ENCODE data around the gene SAT1. TPM values are rescaled to one million over a fixed set of nuclear protein-coding genes. Genes with fewer than 3 reads are reported as not detected.
"Not testable (repeated sequence)": the region's sequence is repeated elsewhere in the genome, so short reads cannot be mapped to it uniquely, and the experiment has no call there.

SAT1 gene
- total and polyA plus RNA-seq, 4 donors, result 201 to 434 (median 409) TPM

DNA sequence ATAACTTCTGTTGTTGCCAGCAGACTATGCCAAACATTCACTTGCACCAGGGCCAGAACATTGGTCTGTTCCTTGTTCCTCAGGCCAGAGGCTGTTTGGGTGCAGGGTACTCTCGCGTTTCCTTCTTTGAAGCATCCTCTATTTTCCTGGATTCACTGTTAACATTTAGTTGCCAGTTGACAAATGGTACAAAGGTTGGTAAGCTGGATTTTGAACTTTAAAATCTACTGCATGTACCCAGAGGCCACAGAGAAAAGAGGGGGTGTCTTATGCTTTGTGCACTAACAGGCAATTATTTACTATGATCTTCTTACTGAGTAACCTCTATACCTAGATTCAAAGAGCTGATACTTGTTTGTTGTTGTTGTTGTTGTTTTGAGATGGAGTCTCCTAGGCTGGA lies 12.8 kb upstream of the SAT1 start:
- Histone ChIP-seq H3K36me3 (ENCODE audit: control insufficient read depth, insufficient read depth, low read length) (no peaks in the 10 kb centered on the region), H3K4me1 (ENCODE audit: control insufficient read depth, insufficient read depth, low read length) (no peaks in the 10 kb centered on the region), H3K27ac (ENCODE audit: low read depth, low read length) (no peak overlapping the region), H3K4me3 (ENCODE audit: low read depth, low read length) (no peak overlapping the region), H3K27me3 (ENCODE audit: control insufficient read depth, insufficient read depth, low read length) (no peaks in the 10 kb centered on the region), H3K9me3 (ENCODE audit: control insufficient read depth, insufficient read depth, low read length) (no peaks in the 10 kb centered on the region)
- no CpG with 5 or more reads among the region's 2 CpGs for WGBS (ENCODE audit: insufficient coverage)
- no peak for DNase-seq (ENCODE audit: low read depth in 4 of 6, low spot score in 6 of 6)

DNA sequence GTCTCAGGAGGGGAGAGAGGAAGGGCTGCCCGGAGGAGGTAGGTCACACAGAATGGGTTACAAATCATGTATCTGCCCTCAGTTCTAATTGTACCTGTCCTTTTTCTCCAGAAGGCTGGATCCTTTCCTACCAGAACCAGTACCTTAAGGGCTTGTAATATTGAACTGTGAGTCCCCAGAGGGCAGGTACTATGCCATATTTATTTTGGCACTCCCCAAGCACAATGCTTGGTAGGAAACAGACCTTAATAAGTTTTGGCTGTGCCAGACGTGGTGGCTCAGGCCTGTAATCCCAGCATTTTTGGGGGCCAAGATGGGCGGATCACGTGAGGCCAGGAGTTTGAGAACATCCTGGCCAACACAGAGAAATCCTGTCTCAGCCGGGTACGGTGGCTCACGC lies 11.9 kb upstream of the SAT1 start:
- 82% methylated on average over 6 of the region's 7 CpGs for WGBS (ENCODE audit: insufficient coverage)
- H3K9me3 ChIP-seq (ENCODE audit: control insufficient read depth, insufficient read depth, low read length); H3K27ac ChIP-seq (ENCODE audit: low read depth, low read length); H3K4me1 ChIP-seq (ENCODE audit: control insufficient read depth, insufficient read depth, low read length); H3K36me3 ChIP-seq (ENCODE audit: control insufficient read depth, insufficient read depth, low read length); DNase-seq (ENCODE audit: low read depth in 4 of 6, low spot score in 6 of 6); H3K4me3 ChIP-seq (ENCODE audit: low read depth, low read length); H3K27me3 ChIP-seq (ENCODE audit: control insufficient read depth, insufficient read depth, low read length): not testable (repeated sequence)

GRCh38 chrX:23773601-23774175 lies 9.3 kb upstream of the SAT1 start:
- WGBS (ENCODE audit: insufficient coverage), result no CpG with 5 or more reads among the region's 3 CpGs
- H3K27ac ChIP-seq (ENCODE audit: low read depth, low read length), result no peak overlapping the region

DNA sequence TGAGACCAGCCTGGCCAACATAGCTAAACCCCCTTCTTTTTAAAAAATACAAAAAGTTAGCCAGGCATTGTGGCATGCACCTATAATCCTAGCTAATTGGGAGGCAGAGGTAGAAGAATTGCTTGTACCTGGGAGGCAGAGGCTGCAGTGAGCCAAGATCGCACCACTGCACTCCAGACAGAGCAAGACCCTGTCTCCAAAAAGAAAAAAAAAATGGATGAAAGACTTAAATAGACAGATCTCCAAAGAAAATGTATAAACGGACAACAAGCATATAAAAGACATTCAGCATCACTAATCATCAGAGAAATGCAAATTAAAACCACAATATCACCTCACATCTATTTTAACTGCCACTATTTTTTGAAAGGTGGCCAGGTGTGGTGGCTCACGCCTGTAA lies 6.6 kb upstream of the SAT1 start:
- no peaks in the 10 kb centered on the region for H3K4me1 ChIP-seq (ENCODE audit: control insufficient read depth, insufficient read depth, low read length)
- no peaks in the 10 kb centered on the region for H3K36me3 ChIP-seq (ENCODE audit: control insufficient read depth, insufficient read depth, low read length)
- no peak overlapping the region for H3K4me3 ChIP-seq (ENCODE audit: low read depth, low read length)
- no CpG with 5 or more reads among the region's 3 CpGs for WGBS (ENCODE audit: insufficient coverage)
- H3K9me3 ChIP-seq (ENCODE audit: control insufficient read depth, insufficient read depth, low read length), result no peaks in the 10 kb centered on the region
- DNase-seq (ENCODE audit: low read depth in 4 of 6, low spot score in 6 of 6), result no peak
- H3K27me3 ChIP-seq (ENCODE audit: control insufficient read depth, insufficient read depth, low read length), result no peaks in the 10 kb centered on the region
- H3K27ac ChIP-seq (ENCODE audit: low read depth, low read length), result no peak overlapping the region

More at GRCh38 chrX:23773601-23774175, 9.3 kb upstream of the SAT1 start:
- Histone ChIP-seq H3K36me3 (ENCODE audit: control insufficient read depth, insufficient read depth, low read length) (no peaks in the 10 kb centered on the region), H3K9me3 (ENCODE audit: control insufficient read depth, insufficient read depth, low read length) (no peaks in the 10 kb centered on the region), H3K4me3 (ENCODE audit: low read depth, low read length) (no peak overlapping the region), H3K27me3 (ENCODE audit: control insufficient read depth, insufficient read depth, low read length) (no peaks in the 10 kb centered on the region), H3K4me1 (ENCODE audit: control insufficient read depth, insufficient read depth, low read length) (no peaks in the 10 kb centered on the region)
- no peak for DNase-seq (ENCODE audit: low read depth in 4 of 6, low spot score in 6 of 6)

DNA sequence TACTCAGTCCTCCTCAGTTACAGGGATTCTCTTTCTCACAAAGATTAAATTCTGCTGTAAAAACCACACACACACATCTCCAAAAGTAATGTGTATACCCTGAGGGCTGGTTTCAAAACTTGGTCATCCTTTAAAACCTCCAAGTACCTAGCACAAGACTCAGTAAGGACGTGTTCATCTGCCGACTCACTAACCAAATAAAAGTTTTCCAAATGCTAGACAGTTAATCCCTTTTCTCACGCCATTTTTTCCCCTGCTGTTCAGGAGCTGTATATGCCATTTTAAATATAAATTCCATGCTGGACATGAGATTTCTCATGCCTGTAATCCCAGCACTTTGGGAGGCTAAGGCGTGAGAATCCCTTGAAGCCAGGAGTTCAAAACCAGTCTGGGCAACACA lies 3.9 kb upstream of the SAT1 start:
- no peak overlapping the region for H3K27ac ChIP-seq (ENCODE audit: low read depth, low read length)

GRCh38 chrX:23782455-23782854 lies 518 bp upstream of the SAT1 start:
- Histone ChIP-seq H3K4me3 (ENCODE audit: low read depth, low read length) (peak overlapping the region; percentile 70), H3K27me3 (ENCODE audit: control insufficient read depth, insufficient read depth, low read length) (no peaks in the 10 kb centered on the region), H3K36me3 (ENCODE audit: control insufficient read depth, insufficient read depth, low read length) (no peaks in the 10 kb centered on the region), H3K9me3 (ENCODE audit: control insufficient read depth, insufficient read depth, low read length) (peaks cover 2% of the 10 kb centered on the region), H3K4me1 (ENCODE audit: control insufficient read depth, insufficient read depth, low read length) (no peaks in the 10 kb centered on the region), H3K27ac (ENCODE audit: low read depth, low read length) (no peak overlapping the region)
- 43% methylated on average over 1 of the region's 6 CpGs for WGBS (ENCODE audit: insufficient coverage)
- DNase-seq (ENCODE audit: low read depth in 4 of 6, low spot score in 6 of 6), result no peak

More for the DNA sequence above, 3.9 kb upstream of the SAT1 start:
- Histone ChIP-seq H3K4me3 (ENCODE audit: low read depth, low read length) (no peak overlapping the region), H3K9me3 (ENCODE audit: control insufficient read depth, insufficient read depth, low read length) (no peaks in the 10 kb centered on the region), H3K36me3 (ENCODE audit: control insufficient read depth, insufficient read depth, low read length) (no peaks in the 10 kb centered on the region), H3K27me3 (ENCODE audit: control insufficient read depth, insufficient read depth, low read length) (no peaks in the 10 kb centered on the region), H3K4me1 (ENCODE audit: control insufficient read depth, insufficient read depth, low read length) (no peaks in the 10 kb centered on the region)
- no peak for DNase-seq (ENCODE audit: low read depth in 4 of 6, low spot score in 6 of 6)
- WGBS (ENCODE audit: insufficient coverage), result 72% methylated on average over 3 of the region's 4 CpGs

DNA sequence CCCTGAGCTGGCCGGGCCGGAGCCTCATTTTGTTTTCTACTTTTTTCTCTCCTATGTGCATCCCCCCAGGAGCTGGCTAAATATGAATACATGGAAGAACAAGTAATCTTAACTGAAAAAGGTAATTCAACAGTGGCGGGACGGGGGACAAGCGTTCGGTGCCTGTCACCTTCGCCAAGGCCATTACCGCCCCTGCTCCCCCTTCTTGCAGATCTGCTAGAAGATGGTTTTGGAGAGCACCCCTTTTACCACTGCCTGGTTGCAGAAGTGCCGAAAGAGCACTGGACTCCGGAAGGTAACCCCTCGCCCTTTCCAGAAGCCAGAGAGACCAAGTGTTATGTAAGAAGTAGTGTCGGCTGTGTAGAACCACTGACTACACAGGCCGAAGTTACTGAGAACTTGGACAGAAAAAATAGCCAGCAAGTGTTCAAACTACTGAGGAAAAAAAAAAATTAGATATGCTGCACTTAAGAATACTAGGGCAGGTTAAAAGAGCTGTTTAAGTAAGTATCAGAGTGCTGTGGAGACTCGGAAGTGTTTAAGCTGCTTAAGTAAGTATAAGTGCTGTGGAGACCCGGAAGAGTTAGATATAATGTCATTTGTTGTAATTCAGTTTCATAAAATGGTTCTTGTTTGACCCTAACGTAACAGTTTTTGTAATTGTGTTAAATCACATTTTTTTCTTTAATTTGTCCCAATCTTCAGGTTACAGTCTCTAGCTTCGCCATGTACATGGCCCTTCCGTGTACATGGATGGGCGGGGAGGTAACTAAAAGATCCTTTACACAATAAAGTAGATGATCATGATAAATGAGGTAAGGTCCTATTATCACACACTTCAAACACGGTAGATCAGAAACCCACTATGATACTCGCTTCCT lies 856 bp downstream of the SAT1 start:
- H3K4me1 ChIP-seq (ENCODE audit: control insufficient read depth, insufficient read depth, low read length), result no peaks in the 10 kb centered on the region
- H3K4me3 ChIP-seq (ENCODE audit: low read depth, low read length), result peak overlapping the region; percentile 70
- no peaks in the 10 kb centered on the region for H3K36me3 ChIP-seq (ENCODE audit: control insufficient read depth, insufficient read depth, low read length)
- H3K9me3 ChIP-seq (ENCODE audit: control insufficient read depth, insufficient read depth, low read length), result peaks cover 2% of the 10 kb centered on the region
- H3K27me3 ChIP-seq (ENCODE audit: control insufficient read depth, insufficient read depth, low read length), result no peaks in the 10 kb centered on the region
- no peak for DNase-seq (ENCODE audit: low read depth in 4 of 6, low spot score in 6 of 6)
- H3K27ac ChIP-seq (ENCODE audit: low read depth, low read length), result peak overlapping the region; percentile 57
- 36% methylated on average over 9 of the region's 21 CpGs for WGBS (ENCODE audit: insufficient coverage)

- no peak for DNase-seq (ENCODE audit: low read depth in 4 of 6, low spot score in 6 of 6)
- Histone ChIP-seq H3K27me3 (ENCODE audit: control insufficient read depth, insufficient read depth, low read length) (no peaks in the 10 kb centered on the region), H3K9me3 (ENCODE audit: control insufficient read depth, insufficient read depth, low read length) (peaks cover 2% of the 10 kb centered on the region), H3K27ac (ENCODE audit: low read depth, low read length) (peak overlapping the region; percentile 57), H3K36me3 (ENCODE audit: control insufficient read depth, insufficient read depth, low read length) (no peaks in the 10 kb centered on the region), H3K4me1 (ENCODE audit: control insufficient read depth, insufficient read depth, low read length) (no peaks in the 10 kb centered on the region), H3K4me3 (ENCODE audit: low read depth, low read length) (peak overlapping the region; percentile 70)
- WGBS (ENCODE audit: insufficient coverage), result 69% methylated on average over 6 of the region's 8 CpGs
Observed at GRCh38 chrX:23784470-23785331, 1.7 kb downstream of the SAT1 start.

GRCh38 chrX:23785580-23785979 lies 2.6 kb downstream of the SAT1 start:
- Histone ChIP-seq H3K27ac (ENCODE audit: low read depth, low read length) (peak overlapping the region; percentile 1), H3K4me1 (ENCODE audit: control insufficient read depth, insufficient read depth, low read length) (no peaks in the 10 kb centered on the region), H3K27me3 (ENCODE audit: control insufficient read depth, insufficient read depth, low read length) (no peaks in the 10 kb centered on the region), H3K9me3 (ENCODE audit: control insufficient read depth, insufficient read depth, low read length) (peaks cover 2% of the 10 kb centered on the region), H3K36me3 (ENCODE audit: control insufficient read depth, insufficient read depth, low read length) (no peaks in the 10 kb centered on the region), H3K4me3 (ENCODE audit: low read depth, low read length) (peak overlapping the region; percentile 70)
- no CpG with 5 or more reads among the region's 2 CpGs for WGBS (ENCODE audit: insufficient coverage)
- DNase-seq (ENCODE audit: low read depth in 4 of 6, low spot score in 6 of 6), result no peak
